Stimulated activated CD4-positive, alpha-beta T cell treated with anti-CD3 and anti-CD28 coated beads, Interleukin-15, amount 100 ng/mL, for 1 hour (primary cell): ENCODE measurements around the gene CD300C.
"Not testable (repeated sequence)": the region's sequence is repeated elsewhere in the genome, so short reads cannot be mapped to it uniquely, and the experiment has no call there.

Source experiments
- DNase-seq, 2 donors: peaks; one replicate each; pipeline ENCODE4 v3.0.0-alpha.2; 2020; ENCODE audit warnings: low read depth in 1 of 2, low spot score in 1 of 2

CD300C gene

GRCh38 chr17:74545843-74546230, at the start of gene CD300C:
TSS of gene CD300C (minus strand) at chr17:74546115. CDS start at chr17:74545782, 333 bp downstream.
- no peak for DNase-seq

DNA sequence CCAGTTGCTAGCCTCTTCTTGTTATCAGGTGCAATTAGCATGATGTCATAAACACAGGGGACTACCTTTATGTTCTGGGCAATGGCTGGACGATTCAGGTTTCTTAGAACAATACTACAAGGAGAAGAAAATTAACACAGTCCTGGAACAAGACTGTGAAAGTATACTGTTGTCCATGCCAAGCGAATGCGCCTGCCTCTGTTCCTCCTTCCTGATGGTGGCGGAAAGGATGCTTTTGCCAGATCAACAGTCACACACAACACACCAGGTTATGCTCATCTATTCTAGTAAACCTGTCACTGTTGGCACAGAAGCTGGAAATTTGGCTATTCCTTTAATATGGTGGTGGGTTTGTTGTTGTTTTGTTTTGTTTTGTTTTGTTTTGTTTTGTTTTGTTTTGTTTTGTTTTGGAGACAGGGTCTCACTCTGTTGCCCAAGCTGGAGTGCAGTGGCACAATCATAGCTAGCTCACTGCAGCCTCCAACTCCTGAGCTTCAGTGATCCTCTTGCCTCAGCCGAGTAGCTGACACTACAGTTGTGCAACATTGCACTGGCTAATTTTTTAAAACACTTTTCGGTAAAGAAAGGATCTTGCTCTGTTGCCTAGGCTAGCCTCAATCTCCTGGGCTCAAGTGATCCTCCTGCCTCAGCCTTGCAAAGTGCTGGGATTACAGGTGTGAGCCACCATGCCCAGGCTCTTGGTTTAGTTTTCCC, 49.3 kb upstream of the CD300C start:
- no peak for DNase-seq

DNA sequence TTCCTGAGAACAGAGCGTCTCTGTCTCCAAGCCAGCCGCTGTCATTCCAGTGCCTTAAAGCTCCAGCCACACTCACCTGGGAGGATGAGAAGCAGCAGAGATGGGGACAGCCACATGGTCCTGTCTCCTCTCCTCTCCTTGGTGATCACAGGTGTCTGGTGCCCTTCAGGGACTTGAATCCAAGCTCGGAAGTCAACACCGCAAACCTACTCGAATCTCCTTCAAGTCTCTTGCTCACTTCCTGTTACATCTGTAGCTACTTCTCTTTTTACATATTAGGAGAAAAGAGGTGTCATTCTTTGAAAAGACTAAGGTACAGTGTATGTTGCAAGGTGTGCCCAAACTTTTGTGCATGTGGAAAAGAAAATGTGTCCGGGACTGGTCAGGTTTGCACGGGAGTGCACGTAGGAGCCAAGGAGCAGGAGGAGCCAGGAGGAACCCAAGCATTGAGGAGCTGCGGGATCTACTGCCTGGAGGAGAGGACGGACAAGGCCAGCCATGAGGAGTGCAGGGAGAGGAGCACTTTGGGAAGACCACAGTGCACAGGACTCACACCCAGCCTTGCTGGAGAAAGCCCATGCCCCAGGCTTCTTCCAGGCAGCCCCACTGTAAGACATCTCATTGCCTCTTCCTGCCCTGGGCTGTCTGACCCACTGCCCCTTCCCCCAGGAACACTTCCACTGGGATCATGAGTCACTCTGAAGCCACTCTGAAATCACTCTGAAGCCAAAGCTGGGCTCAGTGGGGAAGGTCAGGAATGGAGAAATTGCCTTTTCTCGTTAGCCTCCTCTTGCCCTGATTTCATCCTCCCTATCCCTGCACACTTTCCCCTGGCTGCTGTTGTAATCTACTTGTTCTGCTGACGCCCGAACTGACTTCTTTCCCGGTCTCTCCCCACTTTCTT, 46.4 kb upstream of the CD300C start, which contains the start of gene CD300LD:
Gene CD300LD, minus strand, starts transcription at position 197 of the 904 bp plus-strand sequence. Its CDS starts 81 bp downstream, at position 116.
- DNase-seq = no peak

DNA sequence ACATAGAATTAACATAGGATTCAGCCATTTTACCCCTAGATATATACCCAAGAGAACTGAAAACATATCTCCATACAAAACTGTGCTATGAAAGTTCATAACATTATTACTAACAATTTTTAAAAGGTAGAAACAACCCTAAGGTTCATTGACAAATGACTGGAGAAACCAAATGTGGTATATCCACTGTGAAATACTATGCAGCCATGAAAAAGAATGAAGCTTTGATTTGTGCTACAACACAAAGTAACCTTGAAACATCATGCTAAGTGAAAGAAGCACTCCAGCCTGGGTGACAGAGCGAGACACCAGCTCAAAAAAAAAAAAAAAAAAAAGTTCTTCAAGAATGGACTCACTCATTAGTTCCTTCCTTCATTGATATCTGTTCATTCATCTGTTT, 45.6 kb upstream of the CD300C start:
- DNase-seq = no peak

GRCh38 chr17:74585711-74586110, 39.8 kb upstream of the CD300C start:
- DNase-seq = no peak

DNA sequence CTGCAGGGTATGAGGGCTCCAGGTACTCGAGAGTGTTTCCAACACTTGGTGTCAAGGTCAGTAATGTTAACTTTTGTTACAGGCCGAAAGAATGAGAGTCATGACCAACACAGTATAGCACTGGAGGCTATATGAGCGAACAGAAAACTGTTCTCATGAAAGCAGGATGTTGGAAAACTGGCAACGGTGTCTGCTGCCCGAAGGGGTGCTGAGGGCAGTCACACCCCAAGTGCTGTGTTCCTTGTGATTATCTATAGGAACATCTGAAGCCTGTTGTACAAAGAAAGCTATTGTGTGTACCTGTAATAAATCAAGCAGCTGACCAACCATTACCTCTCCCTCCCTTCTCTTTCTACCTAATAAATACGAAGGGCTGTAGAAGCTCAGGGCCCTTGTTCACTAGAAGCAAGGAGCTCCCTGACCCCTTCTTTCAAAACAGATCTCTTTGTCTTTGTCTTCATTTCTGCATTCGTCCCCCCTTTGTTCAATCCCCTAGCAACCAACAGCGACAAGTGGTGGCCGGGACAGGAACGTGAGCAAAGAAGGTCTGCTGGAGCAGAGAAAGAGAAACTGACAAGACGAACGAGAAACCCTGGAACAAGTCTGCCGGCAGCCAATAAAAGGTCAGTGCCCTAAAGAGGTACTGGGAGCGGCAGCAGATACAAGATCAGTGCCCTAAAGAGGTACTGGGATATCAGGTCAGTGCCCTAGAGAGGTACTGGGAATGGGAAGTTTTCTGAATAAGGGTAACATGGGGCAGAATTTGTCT, 38.6 kb upstream of the CD300C start:
- no peak for DNase-seq

DNA sequence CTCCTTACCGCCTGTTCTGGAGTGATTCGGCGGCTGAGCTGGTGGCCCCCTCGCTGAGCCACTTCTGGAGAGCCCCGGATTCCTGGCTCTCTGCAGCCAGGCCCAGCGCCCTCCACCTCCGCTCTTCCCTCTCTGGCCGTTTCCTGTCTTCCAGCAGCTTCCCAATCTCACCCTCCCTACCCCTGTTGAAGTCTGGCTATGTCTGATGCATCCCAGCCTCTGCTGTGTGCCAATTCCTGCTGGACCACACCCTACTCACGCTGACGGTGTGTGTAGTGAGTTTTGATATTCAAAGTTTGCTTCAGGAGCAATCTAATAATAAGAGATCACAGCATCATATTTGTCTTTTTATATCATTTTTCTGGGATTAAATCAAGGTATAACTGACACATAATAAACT, 36.7 kb upstream of the CD300C start:
- DNase-seq = no peak

- DNase-seq = no peak
These were observed 34.0 kb upstream of the CD300C start for GRCh38 chr17:74579900-74580299.

DNA sequence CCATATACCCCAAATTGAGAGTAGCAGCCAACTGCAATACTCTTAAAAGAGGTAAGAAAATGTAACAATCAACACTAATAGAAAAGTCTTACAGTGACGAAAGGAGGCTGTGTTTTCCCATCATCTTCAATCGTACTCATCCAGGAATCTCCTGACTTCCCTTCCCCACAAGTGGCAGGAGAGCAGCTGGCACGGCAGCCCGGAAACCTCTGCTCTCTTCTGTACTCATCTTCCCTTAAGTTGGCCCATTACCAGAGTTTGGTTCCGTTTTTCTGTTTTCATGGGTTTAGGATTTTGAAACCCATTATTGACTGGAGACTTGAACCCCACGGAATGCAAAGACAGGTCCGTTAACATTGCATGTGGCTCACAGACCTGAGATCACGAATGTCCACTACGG, 33.1 kb upstream of the CD300C start:
- DNase-seq = no peak

GRCh38 chr17:74574489-74575142, 28.7 kb upstream of the CD300C start:
- no peak for DNase-seq

GRCh38 chr17:74573635-74574034, 27.7 kb upstream of the CD300C start:
- DNase-seq = not testable (repeated sequence)

DNA sequence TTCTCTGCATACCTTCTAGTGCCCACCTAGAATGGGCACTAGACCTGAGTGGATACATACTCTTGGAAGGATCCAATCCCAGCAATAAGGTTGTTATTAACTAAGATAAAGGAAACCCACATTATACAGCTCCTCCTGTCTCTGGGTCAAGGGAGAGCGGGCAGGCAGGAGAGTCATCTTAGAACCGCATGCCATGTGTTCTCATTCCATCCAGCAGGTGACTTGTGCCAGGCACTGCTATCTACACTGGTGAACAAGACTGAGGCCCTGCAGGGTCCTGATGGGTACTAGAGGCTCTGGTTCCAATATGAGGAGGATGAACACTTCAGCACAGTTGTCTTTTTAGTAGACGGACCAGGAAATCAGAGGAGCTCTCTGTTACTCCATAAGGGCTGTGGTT, 27.3 kb upstream of the CD300C start:
- DNase-seq = no peak

- DNase-seq = no peak
These were observed 25.8 kb upstream of the CD300C start for GRCh38 chr17:74571621-74572270.

GRCh38 chr17:74569020-74570003, 23.4 kb upstream of the CD300C start:
- DNase-seq = no peak

- no peak for DNase-seq
These were observed 22.4 kb upstream of the CD300C start for GRCh38 chr17:74568106-74568873.

- no peak for DNase-seq
These were observed 21.5 kb upstream of the CD300C start, which contains the start of gene CD300H for GRCh38 chr17:74567397-74567796. TSS of gene CD300H (minus strand) at chr17:74567509.

GRCh38 chr17:74566132-74566753, 20.3 kb upstream of the CD300C start:
- DNase-seq = peak in 1 of 2 donors; percentile 14

- no peak for DNase-seq
These were observed 19.2 kb upstream of the CD300C start for GRCh38 chr17:74565126-74565525.
